Vagina (tissue), 2 donors: ENCODE results near the gene FHIT. TPM values are rescaled to one million over a fixed set of nuclear protein-coding genes. Genes with fewer than 3 reads are reported as not detected.

Experiments used
- DNase-seq, 2 donors: peaks; one replicate each; pipeline ENCODE4 v3.0.0-alpha.2; 2017; ENCODE audit errors: extremely low spot score in 2 of 2
- H3K27ac ChIP-seq: fragments of 200-600 bp; sonication (generic); one replicate; pipeline ENCODE4 v1.5.1; 2019
- H3K27me3 ChIP-seq: fragments of 200-600 bp; sonication (generic); one replicate; pipeline ENCODE4 v1.5.1; 2019
- H3K36me3 ChIP-seq, 2 donors: fragments of 200-600 bp; sonication (generic); one replicate each; pipeline ENCODE4 v1.5.1; 2017 to 2019
- H3K4me1 ChIP-seq: fragments of 200-600 bp; sonication (generic); one replicate; pipeline ENCODE4 v1.5.1; 2019
- H3K4me3 ChIP-seq, 2 donors: fragments of 200-600 bp; sonication (generic); 1 replicate in 1 of 2; 2 replicates in 1 of 2; pipeline ENCODE4 v1.5.1; 2016 to 2019
- H3K9me3 ChIP-seq: fragments of 200-600 bp; sonication (generic); one replicate; pipeline ENCODE4 v1.5.1; 2019
- POLR2A ChIP-seq, 2 donors: fragments of 450-650 bp; IDR thresholded peaks; one replicate each; pipeline ENCODE4 v1.6.1; 2017; ENCODE audit warnings: antibody characterized with exemption in 2 of 2, mild to moderate bottlenecking in 2 of 2, moderate library complexity in 2 of 2
- POLR2AphosphoS5 ChIP-seq, 2 donors: sonication (generic); formaldehyde crosslinking; IDR thresholded peaks; one replicate each; pipeline ENCODE4 v1.9.0; 2017; ENCODE audit warnings: antibody characterized with exemption in 2 of 2, mild to moderate bottlenecking in 2 of 2, low read depth in 1 of 2; ENCODE audit not compliant: insufficient read depth in 1 of 2
- intact Hi-C: fragments of 100-400 bp; cut with DNase I; formaldehyde crosslinking; loops from one replicate; pipeline ENCODE4 v1.15.1; 2023
- total RNA-seq: library from RNA; depleted of rRNA; stranded (reverse); fragments of >200 nt; gene quantifications from one replicate; pipeline ENCODE4 v1.2.3, GENCODE V29; 2016
- TF ChIP-seq, protein P1 (sequence below), 3 experiments: fragments of 450-650 bp in 2 of 3; fragments of 200-600 bp in 1 of 3; sonication (generic) in 1 of 3; IDR thresholded peaks; one replicate each; pipeline ENCODE4 v1.5.1; 2017 to 2019; ENCODE audit warnings: antibody characterized with exemption in 3 of 3, mild to moderate bottlenecking in 2 of 3, moderate library complexity in 2 of 3

FHIT gene
- total RNA-seq, 1 donor from 2014 or later = 7.9 TPM

DNA sequence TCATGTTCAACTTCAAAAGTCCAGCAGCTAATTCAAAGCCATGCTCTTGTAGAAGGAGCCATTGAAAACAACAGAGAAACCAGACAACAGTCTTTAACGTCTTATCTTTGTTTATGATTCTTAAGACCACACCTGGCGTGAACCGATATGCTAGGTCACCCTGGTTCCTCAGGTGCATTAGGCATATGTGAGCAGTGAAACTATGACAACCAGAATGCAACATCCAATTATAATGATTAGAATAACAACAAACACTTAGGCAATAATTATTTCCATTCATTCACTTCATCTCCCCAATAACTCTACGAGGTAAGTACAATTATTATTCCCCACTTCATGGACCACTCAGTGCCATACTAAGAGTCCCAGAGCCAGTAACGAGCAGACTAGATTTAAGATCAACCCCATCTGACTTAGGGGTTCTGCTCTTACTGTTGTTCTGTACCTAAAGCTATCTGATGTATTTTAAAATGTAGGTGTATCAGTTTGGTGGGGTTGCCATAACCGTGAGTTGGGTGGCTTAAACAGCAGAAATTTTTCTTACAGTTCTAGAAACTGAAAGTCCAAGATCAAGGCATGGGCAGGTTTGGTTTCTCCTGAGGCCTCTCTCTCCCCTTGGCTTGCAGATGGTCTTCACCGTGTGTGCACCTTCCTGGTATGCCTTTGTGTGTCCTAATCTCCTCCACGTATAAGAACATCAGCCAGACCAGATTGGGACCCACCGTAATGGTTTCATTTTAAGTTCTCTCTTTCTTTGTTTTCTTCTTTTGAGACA lies 1203.6 kb downstream of the FHIT start:
- Histone ChIP-seq H3K4me1 (no peaks in the 10 kb centered on the region), H3K9me3 (no peaks in the 10 kb centered on the region), H3K27me3 (no peaks in the 10 kb centered on the region), H3K36me3 (no peaks in the 10 kb centered on the region), H3K4me3 (no peak overlapping the region), H3K27ac (no peak overlapping the region)
- DNase-seq = no peak
- TF ChIP-seq, protein P1, sequence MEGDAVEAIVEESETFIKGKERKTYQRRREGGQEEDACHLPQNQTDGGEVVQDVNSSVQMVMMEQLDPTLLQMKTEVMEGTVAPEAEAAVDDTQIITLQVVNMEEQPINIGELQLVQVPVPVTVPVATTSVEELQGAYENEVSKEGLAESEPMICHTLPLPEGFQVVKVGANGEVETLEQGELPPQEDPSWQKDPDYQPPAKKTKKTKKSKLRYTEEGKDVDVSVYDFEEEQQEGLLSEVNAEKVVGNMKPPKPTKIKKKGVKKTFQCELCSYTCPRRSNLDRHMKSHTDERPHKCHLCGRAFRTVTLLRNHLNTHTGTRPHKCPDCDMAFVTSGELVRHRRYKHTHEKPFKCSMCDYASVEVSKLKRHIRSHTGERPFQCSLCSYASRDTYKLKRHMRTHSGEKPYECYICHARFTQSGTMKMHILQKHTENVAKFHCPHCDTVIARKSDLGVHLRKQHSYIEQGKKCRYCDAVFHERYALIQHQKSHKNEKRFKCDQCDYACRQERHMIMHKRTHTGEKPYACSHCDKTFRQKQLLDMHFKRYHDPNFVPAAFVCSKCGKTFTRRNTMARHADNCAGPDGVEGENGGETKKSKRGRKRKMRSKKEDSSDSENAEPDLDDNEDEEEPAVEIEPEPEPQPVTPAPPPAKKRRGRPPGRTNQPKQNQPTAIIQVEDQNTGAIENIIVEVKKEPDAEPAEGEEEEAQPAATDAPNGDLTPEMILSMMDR (IDR thresholded peaks at IDR 0.05) = no peak
- no peak for TF ChIP-seq POLR2A (IDR thresholded peaks at IDR 0.05)
- no peak for TF ChIP-seq POLR2AphosphoS5 (IDR thresholded peaks at IDR 0.05; ENCODE audit: insufficient read depth in 1 of 2, low read depth in 1 of 2)
- intact Hi-C loops = no loop called here

DNA sequence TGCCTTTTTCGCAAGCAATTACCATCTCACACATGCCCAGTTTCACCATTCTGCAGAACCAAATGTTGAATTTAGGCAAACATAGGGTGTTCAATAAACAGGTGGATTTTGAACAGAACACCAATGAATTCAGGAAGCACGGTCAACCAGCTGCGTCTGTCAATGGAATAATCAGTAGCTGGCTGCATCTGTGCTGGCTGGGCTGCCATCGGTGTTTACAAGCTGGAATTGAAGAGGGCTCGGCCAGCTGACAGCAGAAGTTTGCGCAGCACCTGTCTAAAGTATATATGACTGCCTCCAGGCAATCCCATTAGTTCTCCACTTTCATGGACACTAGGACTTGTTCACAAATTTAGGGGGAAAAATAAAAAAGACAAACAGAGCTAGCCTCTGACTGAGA lies 1205.0 kb downstream of the FHIT start:
- Histone ChIP-seq H3K4me3 (no peak overlapping the region), H3K27me3 (no peaks in the 10 kb centered on the region), H3K9me3 (no peaks in the 10 kb centered on the region), H3K27ac (no peak overlapping the region), H3K36me3 (no peaks in the 10 kb centered on the region), H3K4me1 (no peaks in the 10 kb centered on the region)
- TF ChIP-seq, protein P1 (IDR thresholded peaks at IDR 0.05) = no peak
- TF ChIP-seq POLR2AphosphoS5 (IDR thresholded peaks at IDR 0.05; ENCODE audit: insufficient read depth in 1 of 2, low read depth in 1 of 2) = no peak
- TF ChIP-seq POLR2A (IDR thresholded peaks at IDR 0.05) = no peak
- DNase-seq = no peak
- intact Hi-C loops = no loop called here

DNA sequence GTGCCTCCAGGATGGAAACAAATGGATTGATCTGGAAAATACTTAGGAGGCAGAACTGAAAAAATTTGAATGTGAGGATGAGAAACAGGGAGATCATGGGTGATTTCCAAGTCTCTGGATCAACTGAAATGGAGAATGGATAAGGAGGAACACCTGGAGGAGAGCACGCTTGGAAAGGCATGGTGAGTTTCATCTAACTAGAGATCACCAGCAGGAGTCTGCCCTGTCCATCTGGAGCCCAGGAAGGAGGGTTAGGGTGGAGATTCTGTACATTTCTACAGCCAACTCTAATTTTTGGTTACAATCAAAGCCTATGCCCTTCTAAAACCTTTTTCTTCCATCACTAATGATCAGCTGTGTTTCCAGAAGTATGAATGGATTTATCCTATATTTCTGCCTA lies 1205.6 kb downstream of the FHIT start:
- TF ChIP-seq, protein P1 (IDR thresholded peaks at IDR 0.05) = no peak
- TF ChIP-seq POLR2A (IDR thresholded peaks at IDR 0.05) (no peak), POLR2AphosphoS5 (IDR thresholded peaks at IDR 0.05; ENCODE audit: insufficient read depth in 1 of 2, low read depth in 1 of 2) (no peak)
- Histone ChIP-seq H3K27ac (no peak overlapping the region), H3K27me3 (no peaks in the 10 kb centered on the region), H3K9me3 (no peaks in the 10 kb centered on the region), H3K36me3 (no peaks in the 10 kb centered on the region), H3K4me3 (no peak overlapping the region), H3K4me1 (no peaks in the 10 kb centered on the region)
- DNase-seq = no peak
- intact Hi-C loops = no loop called here

GRCh38 chr3:60036803-60037202 lies 1214.4 kb downstream of the FHIT start:
- Histone ChIP-seq H3K27me3 (no peaks in the 10 kb centered on the region), H3K27ac (no peak overlapping the region), H3K9me3 (no peaks in the 10 kb centered on the region), H3K4me3 (no peak overlapping the region), H3K36me3 (no peaks in the 10 kb centered on the region), H3K4me1 (no peaks in the 10 kb centered on the region)
- DNase-seq = no peak
- intact Hi-C loops = no loop called here
- TF ChIP-seq POLR2A (IDR thresholded peaks at IDR 0.05) = no peak
- TF ChIP-seq, protein P1 (IDR thresholded peaks at IDR 0.05) = no peak
- TF ChIP-seq POLR2AphosphoS5 (IDR thresholded peaks at IDR 0.05; ENCODE audit: insufficient read depth in 1 of 2, low read depth in 1 of 2) = no peak

DNA sequence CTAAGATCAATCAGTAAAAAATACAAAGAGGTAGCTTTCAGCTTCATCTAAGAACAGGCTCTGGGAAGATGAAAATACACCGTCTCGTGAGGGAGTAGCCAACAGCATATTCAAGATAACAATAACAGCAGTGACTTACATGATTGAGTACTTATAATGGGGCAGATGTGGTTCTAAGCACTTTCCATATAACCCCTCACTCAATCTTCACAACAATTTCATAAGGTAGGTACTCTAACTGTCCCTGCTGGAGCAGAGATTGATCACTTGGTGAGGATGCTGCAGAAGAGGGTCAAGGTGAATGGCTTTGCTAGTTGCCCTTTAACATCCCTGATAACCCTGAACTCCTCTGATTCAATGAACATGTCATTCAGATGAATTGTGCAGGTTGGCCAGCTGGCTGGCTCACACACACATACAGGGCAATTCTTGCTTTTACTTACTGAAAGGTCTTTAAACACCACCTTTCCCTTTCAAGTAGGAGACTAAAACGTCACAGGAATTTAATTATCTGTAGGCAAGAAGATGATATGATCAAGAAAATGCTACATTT lies 1217.3 kb downstream of the FHIT start:
- Histone ChIP-seq H3K9me3 (no peaks in the 10 kb centered on the region), H3K4me3 (no peak overlapping the region), H3K36me3 (no peaks in the 10 kb centered on the region), H3K27ac (no peak overlapping the region), H3K4me1 (no peaks in the 10 kb centered on the region), H3K27me3 (no peaks in the 10 kb centered on the region)
- TF ChIP-seq, protein P1 (IDR thresholded peaks at IDR 0.05) = no peak
- TF ChIP-seq POLR2AphosphoS5 (IDR thresholded peaks at IDR 0.05; ENCODE audit: insufficient read depth in 1 of 2, low read depth in 1 of 2) (no peak), POLR2A (IDR thresholded peaks at IDR 0.05) (no peak)
- no peak for DNase-seq
- intact Hi-C loops = no loop called here
